ENCODE data around the gene ASXL2.

- TF ChIP-seq CTCF (IDR thresholded peaks at IDR 0.05) (no peak), POLR2A (IDR thresholded peaks at IDR 0.05) (no peak)
These were observed 121.8 kb downstream of the ASXL2 start for GRCh38 chr2:25756536-25756935.
